B cell (primary cell): Measurements from ENCODE around the gene LDLRAD3.

Experiments used
- CTCF ChIP-seq: fragments of 200-600 bp; IDR thresholded peaks from one replicate; pipeline ENCODE4 v1.8.0; 2022; ENCODE audit warnings: antibody characterized with exemption, mild to moderate bottlenecking
- EZH2 ChIP-seq: IDR thresholded peaks from 2 replicates; pipeline ENCODE4 v1.6.1; 2012; ENCODE audit warnings: borderline replicate concordance, low read depth, mild to moderate bottlenecking, moderate library complexity, low read length; ENCODE audit not compliant: insufficient read depth, poor library complexity, severe bottlenecking

GRCh38 chr11:36258730-36259360 lies 315.0 kb downstream of the LDLRAD3 start:
- no peak for TF ChIP-seq CTCF
- TF ChIP-seq EZH2, result no peak
